ENCODE data around the gene GALNT2.

GRCh38 chr1:230327892-230328284, 260.9 kb downstream of the GALNT2 start:
- TF ChIP-seq POLR2A (IDR thresholded peaks at IDR 0.05) (no peak), CTCF (IDR thresholded peaks at IDR 0.05 in 8 of 11, conservative IDR thresholded peaks at IDR 0.05 in 3 of 11) (no peak)

Measured in spleen (tissue), 7 donors.